ENCODE data around the gene USP49. TPM values are rescaled to one million over a fixed set of nuclear protein-coding genes. Genes with fewer than 3 reads are reported as not detected.
"Not testable (repeated sequence)": the region's sequence is repeated elsewhere in the genome, so short reads cannot be mapped to it uniquely, and the experiment has no call there.

The USP49 gene
- total RNA-seq, 1 donor from 2014 or later = 6.3 TPM

GRCh38 chr6:41813469-41813868, 81.7 kb downstream of the USP49 start:
- no peak for DNase-seq (ENCODE audit: low read depth)

GRCh38 chr6:41811946-41812345, 83.2 kb downstream of the USP49 start:
- not testable (repeated sequence) for DNase-seq (ENCODE audit: low read depth)

DNA sequence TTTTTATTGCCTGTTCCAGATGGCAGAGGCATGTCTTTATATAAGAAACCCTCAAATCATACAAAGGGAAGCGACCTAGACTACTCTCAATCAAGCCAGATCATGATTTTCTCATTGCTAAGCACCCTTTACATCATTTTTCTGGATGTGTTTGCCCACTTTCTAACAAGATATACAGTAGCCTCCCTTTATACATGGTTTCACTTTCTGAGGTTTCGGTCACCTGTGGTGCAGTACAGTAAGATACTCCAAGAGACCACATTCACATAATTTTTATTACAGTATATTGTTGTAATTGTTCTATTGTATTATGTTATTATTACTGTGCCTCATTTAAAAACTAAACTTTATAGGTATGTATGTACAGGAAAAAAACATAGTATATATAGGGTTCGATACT, 84.1 kb downstream of the USP49 start:
- no peak for DNase-seq (ENCODE audit: low read depth)

- DNase-seq (ENCODE audit: low read depth) = no peak
Measured at GRCh38 chr6:41805830-41806774, 89.1 kb downstream of the USP49 start.

GRCh38 chr6:41801380-41801779, 93.8 kb downstream of the USP49 start:
- no peak for DNase-seq (ENCODE audit: low read depth)

DNA sequence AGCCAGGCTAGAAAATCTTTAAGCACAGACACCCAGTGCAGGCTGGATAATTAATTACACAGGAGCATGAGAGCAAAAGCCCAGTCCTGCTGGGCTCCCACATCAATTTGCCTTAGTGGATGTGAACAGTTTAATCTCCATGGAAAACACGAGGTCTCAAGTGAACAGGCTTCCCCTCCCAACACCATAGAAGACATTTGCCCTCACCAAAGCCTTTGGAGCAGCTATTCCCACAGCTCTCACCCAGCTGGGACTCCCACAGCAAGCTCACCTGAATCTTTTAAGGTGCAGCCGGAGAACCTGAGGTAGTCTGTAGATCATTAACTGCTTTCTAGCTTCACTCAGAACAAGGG, 95.6 kb downstream of the USP49 start:
- no peak for DNase-seq (ENCODE audit: low read depth)

- no peak for DNase-seq (ENCODE audit: low read depth)
Measured at GRCh38 chr6:41798901-41799558, 96.1 kb downstream of the USP49 start.

DNA sequence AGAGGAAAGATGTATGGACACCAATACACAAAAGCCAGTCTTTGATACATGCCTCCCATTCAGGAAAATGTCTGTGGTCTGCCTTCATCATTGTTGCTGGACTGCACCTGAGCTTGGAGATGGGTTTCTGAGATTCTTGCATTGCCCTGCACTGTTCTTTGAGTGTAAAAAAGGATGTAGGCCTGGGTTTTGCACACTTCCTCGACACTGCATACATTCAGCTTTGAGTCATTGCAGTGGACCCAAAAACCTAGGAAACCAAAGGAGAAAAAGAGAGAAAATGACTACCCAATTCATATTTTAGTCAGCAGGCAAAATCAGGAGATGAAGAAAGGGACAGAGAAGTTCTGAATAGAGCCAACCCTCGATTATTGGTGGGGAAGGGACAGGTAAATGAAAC, 98.7 kb downstream of the USP49 start:
- DNase-seq (ENCODE audit: low read depth) = no peak

- DNase-seq (ENCODE audit: low read depth) = no peak
Measured at GRCh38 chr6:41791984-41792383, 103.2 kb downstream of the USP49 start.

DNA sequence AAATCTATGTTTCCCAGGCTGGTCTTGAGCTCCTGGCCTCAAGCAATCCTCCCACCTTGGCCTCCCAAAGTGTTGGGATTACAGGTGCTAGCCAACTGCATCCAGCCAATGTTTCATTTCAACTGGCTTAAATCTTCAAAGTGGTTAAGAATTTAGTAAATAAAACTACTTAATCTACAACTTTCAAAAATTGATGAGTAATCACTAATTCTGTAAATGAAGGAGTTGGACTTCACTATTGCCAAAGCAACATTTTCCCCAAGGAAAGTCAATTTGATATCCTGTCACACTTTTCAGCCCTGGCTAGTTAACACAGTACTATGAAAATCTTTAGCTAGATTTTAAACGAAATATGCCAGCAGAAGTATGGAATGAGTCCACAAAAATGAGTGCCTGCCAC, 103.9 kb downstream of the USP49 start:
- no peak for DNase-seq (ENCODE audit: low read depth)

DNA sequence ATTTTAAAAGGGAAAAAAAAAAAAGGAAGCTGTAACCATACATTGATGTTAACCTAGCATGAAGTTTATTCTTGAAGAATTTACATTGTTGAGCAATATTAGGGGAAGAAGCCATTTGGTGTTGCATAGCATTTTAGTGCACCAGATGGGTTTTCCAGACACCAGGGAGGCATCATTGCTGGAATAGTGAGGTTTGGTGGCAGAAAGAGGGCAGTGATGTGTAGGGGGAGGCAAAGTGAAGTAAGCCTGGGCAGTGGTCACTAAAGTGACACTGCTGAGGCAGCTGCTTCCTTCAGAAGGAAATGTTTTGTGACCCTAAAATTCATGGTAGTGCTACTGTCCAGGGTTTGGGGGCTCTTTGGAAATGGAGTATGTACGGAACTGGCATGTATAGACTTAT, 105.1 kb downstream of the USP49 start:
- no peak for DNase-seq (ENCODE audit: low read depth)

DNA sequence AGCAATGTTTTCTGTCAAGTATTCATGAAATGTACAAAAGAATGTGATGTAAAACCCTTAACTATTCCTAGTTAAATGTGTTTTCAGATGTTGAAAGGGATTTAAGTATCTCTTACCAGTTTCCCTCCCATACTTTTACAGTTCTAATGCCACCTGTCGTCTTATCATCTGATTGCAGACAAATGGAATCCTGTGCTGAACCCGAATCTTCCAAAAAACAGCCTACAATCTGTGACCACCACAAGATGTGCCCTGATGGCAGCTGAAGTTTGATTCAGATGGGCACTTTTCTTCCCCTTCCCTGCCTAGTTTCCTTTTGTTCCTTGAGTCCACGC, 105.8 kb downstream of the USP49 start:
- no peak for DNase-seq (ENCODE audit: low read depth)

DNA sequence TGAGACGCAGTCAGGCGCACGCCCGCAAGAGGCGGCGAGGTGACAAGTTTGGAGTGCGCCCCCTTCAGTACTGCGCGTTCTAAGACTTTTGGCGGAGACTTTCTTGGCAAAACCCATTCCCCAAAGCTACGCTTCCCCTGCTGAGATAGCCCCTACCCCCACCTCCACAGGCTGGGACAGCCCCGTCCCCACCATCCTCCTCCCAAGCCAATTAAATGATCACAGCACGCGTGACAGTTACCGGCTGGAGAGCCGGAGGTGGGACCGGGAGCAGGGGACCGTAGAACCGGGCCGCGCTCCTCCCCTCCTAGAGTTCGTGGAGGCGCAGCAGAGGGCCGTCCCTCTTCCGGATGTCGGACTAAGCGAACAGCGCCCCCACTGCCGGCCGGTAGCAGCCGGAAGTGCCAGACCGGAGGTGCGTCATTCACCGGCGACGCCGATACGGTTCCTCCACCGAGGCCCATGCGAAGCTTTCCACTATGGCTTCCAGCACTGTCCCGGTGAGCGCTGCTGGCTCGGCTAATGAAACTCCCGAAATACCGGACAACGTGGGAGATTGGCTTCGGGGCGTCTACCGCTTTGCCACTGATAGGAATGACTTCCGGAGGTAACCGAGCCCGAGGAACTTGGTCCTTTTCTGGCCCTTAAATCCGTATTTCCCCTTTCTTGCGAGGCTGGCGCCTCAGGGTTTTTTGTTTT, 107.8 kb downstream of the USP49 start, which contains the start of gene TOMM6:
TSS of gene TOMM6 (plus strand) at position 476 of the 699 bp plus-strand sequence. CDS start at position 480, 4 bp downstream.
- peak; percentile 85 for DNase-seq (ENCODE audit: low read depth)

DNA sequence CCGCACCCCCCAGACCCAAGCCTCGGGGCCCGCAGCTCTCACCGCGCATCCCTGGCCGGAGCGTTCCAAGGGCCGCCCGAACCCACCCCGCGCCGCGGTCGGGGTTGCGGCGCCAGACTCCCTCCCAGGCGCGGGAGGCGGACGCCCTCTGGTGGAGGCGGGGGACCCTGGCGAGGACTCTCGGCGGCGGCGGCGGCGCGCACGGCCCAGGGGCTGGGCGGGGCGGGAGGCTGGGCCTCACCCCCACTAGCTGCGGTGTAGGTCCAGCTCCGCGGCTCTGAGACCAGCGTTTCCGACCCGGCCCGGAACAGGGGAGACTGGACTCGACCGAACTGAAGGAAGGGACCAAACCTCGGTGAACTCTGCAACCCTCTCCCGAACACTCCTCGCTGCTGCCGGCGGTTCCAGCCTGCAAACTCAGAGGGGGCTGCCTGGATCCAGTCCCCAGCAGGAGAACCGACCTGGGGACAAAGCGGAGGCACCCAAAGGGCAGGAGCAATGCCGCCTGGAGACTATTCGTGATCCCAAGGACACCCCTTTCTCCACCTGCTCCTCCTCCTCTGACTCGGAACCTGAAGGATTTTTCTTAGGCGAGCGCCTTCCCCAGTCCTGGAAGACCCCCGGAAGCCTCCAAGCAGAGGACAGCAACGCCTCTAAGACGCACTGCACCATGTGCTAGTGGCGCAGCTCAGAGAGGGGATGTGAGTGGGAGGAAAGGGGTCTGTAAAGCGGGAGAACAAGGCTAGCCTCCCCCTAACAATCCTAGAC, 108.5 kb downstream of the USP49 start:
- DNase-seq (ENCODE audit: low read depth) = peak; percentile 14

DNA sequence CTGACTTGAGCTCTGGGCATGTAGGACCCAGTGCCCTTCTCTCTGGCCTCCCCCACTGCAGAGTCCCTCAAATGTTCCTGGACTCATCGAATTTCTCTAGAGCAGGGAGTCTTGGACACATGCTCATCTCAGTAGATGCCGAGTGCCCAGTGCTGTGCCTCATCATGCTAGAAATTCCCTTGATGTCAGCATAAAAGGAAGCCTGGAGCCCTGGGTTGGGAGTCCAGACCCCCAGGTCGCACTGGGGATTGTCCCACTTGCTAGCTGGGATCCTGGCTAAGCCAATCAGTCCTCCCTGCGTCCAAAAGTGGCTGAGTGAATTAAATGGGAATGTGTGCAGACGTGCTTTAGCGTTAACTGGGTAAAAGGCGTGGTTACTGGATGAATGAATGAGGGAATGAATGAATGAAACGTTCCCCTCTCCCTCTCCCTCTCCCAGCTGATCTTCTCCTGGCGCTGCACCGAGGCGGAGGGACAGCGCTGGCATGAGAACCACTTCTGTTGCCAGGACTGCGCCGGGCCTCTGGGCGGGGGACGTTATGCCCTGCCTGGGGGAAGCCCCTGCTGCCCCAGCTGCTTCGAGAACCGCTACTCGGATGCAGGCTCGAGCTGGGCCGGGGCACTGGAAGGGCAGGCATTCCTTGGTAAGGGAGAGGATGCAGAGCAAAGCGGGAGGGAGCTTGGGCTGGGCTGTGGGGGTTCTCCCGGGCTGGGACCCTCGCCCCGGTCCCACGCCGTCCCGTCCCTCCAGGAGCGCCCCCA, 109.3 kb downstream of the USP49 start:
- no peak for DNase-seq (ENCODE audit: low read depth)

DNA sequence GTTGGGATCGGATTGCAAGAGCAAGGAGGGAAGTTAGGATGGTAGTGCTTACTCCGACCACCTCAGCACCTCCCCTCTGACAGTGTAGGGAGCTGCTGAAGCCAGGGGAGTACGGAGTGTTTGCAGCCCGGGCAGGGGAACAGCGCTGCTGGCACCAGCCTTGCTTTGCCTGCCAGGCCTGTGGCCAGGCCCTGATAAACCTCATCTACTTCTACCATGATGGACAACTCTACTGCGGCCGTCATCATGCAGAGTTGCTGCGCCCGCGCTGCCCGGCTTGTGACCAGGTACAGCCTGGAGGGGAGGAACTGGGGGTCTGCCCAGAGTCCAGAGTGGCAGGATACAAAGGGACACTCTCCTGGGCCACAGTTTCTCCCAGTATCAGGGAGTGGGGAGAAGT, 109.9 kb downstream of the USP49 start:
- DNase-seq (ENCODE audit: low read depth) = no peak

DNA sequence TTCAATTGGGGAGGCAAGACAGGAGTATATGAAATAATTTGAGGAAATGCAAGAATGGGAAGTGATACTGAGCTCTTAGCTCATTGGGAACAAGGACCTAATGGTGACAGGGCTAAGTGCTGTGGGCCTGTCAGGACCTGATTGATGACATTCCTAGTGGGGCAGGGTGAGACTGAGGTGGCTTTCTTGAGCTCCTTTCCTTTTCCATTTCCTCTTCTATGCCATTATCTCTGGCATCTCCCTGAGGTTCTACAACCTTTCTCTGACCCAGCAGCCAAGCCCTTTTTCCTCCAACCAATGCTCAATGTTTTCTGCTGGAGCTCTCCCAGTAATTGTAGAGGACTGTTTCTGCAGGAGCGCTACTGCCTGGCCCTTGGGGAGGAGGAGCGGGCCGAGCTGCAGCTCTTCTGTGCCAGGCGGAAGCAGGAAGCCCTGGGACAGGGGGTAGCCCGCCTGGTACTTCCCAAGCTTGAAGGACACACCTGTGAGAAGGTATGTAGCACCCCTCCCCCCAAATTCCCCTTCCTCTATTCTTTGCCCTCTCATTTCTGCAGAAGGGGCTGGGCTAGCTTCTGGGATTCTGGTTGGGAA, 110.5 kb downstream of the USP49 start:
- DNase-seq (ENCODE audit: low read depth) = peak; percentile 28

DNA sequence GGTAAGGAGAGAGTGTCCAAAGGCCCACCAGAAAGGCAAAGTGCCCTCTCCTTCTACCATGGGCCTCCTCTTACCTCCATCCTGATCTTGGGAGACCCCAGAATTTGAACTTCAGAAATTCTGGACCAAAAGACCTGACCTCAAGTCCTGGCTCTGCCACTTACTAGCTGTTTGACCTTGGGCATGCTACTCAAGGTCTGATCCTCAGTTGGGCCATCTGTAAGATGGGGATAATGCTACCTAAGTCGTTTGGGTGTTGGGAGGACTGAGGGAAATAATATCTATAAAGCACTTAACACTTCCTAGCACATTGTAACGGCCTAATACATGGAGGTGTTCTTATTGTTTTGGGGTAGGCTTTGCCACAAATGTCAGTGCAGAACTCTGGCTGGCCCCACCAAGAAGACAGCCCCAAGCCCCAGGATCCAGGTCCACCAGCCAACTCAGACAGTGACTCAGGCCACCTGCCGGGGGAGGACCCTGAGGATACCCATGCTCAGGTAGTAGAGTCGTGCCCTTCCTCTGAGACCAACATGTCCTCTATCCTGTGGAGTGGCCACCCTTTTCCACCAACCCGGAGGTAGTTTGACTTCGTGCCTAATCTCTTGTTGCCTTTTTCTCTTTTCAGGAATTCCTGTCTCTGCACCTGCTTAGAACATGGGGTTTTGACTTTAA, 111.9 kb downstream of the USP49 start:
- no peak for DNase-seq (ENCODE audit: low read depth)

GRCh38 chr6:41781366-41781730, 113.8 kb downstream of the USP49 start:
- no peak for DNase-seq (ENCODE audit: low read depth)

Data from renal cortical epithelial cell (primary cell).